Testis (tissue), 3 donors: ENCODE measurements around the gene ZFPM1. TPM values are rescaled to one million over a fixed set of nuclear protein-coding genes. Genes with fewer than 3 reads are reported as not detected.

Source experiments
- DNase-seq: peaks from one replicate; pipeline ENCODE4 v3.0.0-alpha.2; 2019
- H3K27ac ChIP-seq, 2 donors: fragments of 200-600 bp; sonication (generic); one replicate each; pipeline ENCODE4 v1.5.1; 2019
- H3K27me3 ChIP-seq: fragments of 200-600 bp; sonication (generic); one replicate; pipeline ENCODE4 v1.5.1; 2019
- H3K36me3 ChIP-seq: fragments of 200-600 bp; sonication (generic); one replicate; pipeline ENCODE4 v1.5.1; 2017; ENCODE audit warnings: low read depth; ENCODE audit errors: missing control alignments
- H3K4me1 ChIP-seq: fragments of 200-600 bp; sonication (generic); one replicate; pipeline ENCODE4 v1.5.1; 2019
- H3K4me3 ChIP-seq, 2 donors: fragments of 200-600 bp; sonication (generic); one replicate each; pipeline ENCODE4 v1.5.1; 2017 to 2019
- H3K9me3 ChIP-seq: fragments of 200-600 bp; sonication (generic); one replicate; pipeline ENCODE4 v1.5.1; 2017
- POLR2A ChIP-seq: fragments of 450-650 bp; IDR thresholded peaks from one replicate; pipeline ENCODE4 v1.6.1; 2017; ENCODE audit warnings: antibody characterized with exemption, mild to moderate bottlenecking, moderate library complexity
- WGBS, 2 donors: methylation state at CpG; one replicate each; pipeline ENCODE4 v1.1.5; 2018; 5-methylcytosine and 5-hydroxymethylcytosine counted together
- intact Hi-C: fragments of 100-400 bp; cut with DNase I; formaldehyde crosslinking; loops from one replicate; pipeline ENCODE4 v1.15.1; 2023; ENCODE audit warnings: low total_unique reads
- polyA plus RNA-seq: library from polyadenylated mRNA; stranded (reverse); fragments of 350-450 nt; fragmentation: Illumina TruSeq; extraction: RNeasy Lipid Tissue Mini Kit (QIAGEN cat#74804); gene quantifications from one replicate; pipeline ENCODE4 v1.2.3, GENCODE V29; 2014; ENCODE audit warnings: low read depth, low replicate concordance; ENCODE audit not compliant: insufficient read depth
- total RNA-seq, 2 donors: library from RNA; depleted of rRNA; stranded (reverse); fragments of >200 nt; gene quantifications; one replicate each; pipeline ENCODE4 v1.2.3, GENCODE V29; 2016
- TF ChIP-seq, protein P1 (sequence below), 3 experiments: fragments of 450-650 bp in 2 of 3; fragments of 200-600 bp in 1 of 3; sonication (generic) in 1 of 3; IDR thresholded peaks; one replicate each; pipeline ENCODE4 v1.5.1; 2016 to 2019; ENCODE audit warnings: antibody characterized with exemption in 3 of 3, mild to moderate bottlenecking in 2 of 3, moderate library complexity in 1 of 3

Gene ZFPM1
- total and polyA plus RNA-seq, 3 donors from 2014 or later, result 12.8 to 25.1 (median 23.9) TPM

DNA sequence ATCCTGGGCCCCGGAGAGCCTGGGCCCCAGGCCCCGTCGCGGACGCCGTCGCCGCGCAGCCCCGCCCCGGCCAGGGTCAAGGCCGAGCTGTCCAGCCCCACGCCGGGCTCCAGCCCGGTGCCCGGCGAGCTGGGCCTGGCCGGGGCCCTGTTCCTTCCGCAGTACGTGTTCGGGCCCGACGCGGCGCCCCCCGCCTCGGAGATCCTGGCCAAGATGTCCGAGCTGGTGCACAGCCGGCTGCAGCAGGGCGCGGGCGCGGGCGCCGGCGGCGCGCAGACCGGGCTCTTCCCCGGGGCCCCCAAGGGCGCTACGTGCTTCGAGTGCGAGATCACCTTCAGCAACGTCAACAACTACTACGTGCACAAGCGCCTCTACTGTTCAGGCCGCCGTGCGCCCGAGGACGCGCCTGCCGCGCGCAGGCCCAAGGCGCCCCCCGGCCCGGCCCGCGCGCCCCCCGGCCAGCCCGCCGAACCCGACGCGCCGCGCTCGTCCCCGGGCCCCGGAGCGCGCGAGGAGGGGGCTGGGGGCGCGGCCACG lies 80.4 kb downstream of the ZFPM1 start:
- no peak for DNase-seq
- intact Hi-C loops, result no loop called here
- no peaks in the 10 kb centered on the region for H3K9me3 ChIP-seq
- no peaks in the 10 kb centered on the region for H3K27me3 ChIP-seq
- peak overlapping the region; percentile 1 to 41 for H3K27ac ChIP-seq
- TF ChIP-seq POLR2A, result no peak
- TF ChIP-seq, protein P1, sequence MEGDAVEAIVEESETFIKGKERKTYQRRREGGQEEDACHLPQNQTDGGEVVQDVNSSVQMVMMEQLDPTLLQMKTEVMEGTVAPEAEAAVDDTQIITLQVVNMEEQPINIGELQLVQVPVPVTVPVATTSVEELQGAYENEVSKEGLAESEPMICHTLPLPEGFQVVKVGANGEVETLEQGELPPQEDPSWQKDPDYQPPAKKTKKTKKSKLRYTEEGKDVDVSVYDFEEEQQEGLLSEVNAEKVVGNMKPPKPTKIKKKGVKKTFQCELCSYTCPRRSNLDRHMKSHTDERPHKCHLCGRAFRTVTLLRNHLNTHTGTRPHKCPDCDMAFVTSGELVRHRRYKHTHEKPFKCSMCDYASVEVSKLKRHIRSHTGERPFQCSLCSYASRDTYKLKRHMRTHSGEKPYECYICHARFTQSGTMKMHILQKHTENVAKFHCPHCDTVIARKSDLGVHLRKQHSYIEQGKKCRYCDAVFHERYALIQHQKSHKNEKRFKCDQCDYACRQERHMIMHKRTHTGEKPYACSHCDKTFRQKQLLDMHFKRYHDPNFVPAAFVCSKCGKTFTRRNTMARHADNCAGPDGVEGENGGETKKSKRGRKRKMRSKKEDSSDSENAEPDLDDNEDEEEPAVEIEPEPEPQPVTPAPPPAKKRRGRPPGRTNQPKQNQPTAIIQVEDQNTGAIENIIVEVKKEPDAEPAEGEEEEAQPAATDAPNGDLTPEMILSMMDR (IDR thresholded peaks at IDR 0.05), result no peak
- H3K36me3 ChIP-seq, result no peaks in the 10 kb centered on the region
- 31 to 50% methylated on average over 13 to 73 of the region's 79 CpGs for WGBS, 2 donors
- peak overlapping the region; percentile 39 to 40 for H3K4me3 ChIP-seq
- H3K4me1 ChIP-seq, result peaks cover 38% of the 10 kb centered on the region

DNA sequence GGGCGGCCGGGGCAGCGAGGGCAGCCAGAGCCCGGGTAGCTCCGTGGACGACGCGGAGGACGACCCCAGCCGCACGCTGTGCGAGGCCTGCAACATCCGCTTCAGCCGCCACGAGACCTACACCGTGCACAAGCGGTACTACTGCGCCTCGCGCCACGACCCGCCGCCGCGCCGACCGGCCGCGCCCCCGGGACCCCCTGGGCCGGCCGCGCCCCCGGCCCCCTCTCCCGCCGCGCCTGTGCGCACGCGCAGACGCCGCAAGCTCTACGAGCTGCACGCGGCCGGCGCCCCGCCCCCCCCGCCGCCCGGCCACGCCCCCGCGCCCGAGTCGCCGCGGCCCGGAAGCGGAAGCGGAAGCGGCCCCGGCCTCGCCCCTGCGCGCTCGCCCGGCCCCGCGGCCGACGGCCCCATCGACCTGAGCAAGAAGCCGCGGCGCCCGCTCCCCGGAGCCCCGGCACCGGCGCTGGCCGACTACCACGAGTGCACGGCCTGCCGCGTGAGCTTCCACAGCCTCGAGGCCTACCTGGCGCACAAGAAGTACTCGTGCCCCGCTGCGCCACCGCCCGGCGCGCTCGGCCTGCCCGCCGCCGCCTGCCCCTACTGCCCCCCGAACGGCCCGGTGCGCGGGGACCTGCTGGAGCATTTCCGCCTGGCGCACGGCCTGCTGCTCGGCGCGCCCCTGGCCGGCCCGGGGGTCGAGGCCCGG lies 81.0 kb downstream of the ZFPM1 start:
- no peak for TF ChIP-seq POLR2A
- TF ChIP-seq, protein P1 (IDR thresholded peaks at IDR 0.05), result no peak
- peak; percentile 72 for DNase-seq
- intact Hi-C loops, result no loop called here
- WGBS, 2 donors, result 22 to 43% methylated on average over 22 to 92 of the region's 114 CpGs
- no peaks in the 10 kb centered on the region for H3K36me3 ChIP-seq
- no peaks in the 10 kb centered on the region for H3K27me3 ChIP-seq
- H3K4me3 ChIP-seq, result peak overlapping the region; percentile 38 to 63
- H3K27ac ChIP-seq, result no peak overlapping the region
- H3K9me3 ChIP-seq, result no peaks in the 10 kb centered on the region
- H3K4me1 ChIP-seq, result peaks cover 38% of the 10 kb centered on the region

DNA sequence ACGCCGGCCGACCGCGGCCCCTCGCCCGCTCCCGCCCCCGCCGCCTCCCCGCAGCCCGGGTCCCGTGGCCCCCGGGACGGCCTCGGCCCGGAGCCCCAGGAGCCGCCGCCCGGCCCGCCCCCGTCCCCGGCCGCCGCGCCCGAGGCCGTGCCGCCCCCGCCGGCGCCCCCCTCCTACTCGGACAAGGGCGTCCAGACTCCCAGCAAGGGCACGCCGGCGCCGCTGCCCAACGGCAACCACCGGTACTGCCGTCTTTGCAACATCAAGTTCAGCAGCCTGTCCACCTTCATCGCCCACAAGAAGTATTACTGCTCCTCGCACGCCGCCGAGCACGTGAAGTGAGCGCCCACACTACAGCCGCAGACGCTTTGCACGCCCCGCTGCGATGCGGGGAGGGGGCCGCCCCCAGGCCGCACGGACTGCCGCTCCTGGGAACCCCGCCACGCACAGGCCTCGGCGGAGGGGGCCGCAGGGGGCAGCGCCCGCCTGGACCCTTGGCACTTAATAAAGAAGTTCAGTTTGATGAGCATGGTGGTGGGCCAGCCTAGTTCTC lies 81.6 kb downstream of the ZFPM1 start:
- 46 to 61% methylated on average over 20 to 43 of the region's 65 CpGs for WGBS, 2 donors
- H3K36me3 ChIP-seq, result no peaks in the 10 kb centered on the region
- no peak for TF ChIP-seq POLR2A
- TF ChIP-seq, protein P1 (IDR thresholded peaks at IDR 0.05), result no peak
- H3K9me3 ChIP-seq, result no peaks in the 10 kb centered on the region
- intact Hi-C loops, result no loop called here
- H3K4me3 ChIP-seq, result peak overlapping the region; percentile 35 to 63
- no peak overlapping the region for H3K27ac ChIP-seq
- no peak for DNase-seq
- peaks cover 34% of the 10 kb centered on the region for H3K4me1 ChIP-seq
- no peaks in the 10 kb centered on the region for H3K27me3 ChIP-seq

DNA sequence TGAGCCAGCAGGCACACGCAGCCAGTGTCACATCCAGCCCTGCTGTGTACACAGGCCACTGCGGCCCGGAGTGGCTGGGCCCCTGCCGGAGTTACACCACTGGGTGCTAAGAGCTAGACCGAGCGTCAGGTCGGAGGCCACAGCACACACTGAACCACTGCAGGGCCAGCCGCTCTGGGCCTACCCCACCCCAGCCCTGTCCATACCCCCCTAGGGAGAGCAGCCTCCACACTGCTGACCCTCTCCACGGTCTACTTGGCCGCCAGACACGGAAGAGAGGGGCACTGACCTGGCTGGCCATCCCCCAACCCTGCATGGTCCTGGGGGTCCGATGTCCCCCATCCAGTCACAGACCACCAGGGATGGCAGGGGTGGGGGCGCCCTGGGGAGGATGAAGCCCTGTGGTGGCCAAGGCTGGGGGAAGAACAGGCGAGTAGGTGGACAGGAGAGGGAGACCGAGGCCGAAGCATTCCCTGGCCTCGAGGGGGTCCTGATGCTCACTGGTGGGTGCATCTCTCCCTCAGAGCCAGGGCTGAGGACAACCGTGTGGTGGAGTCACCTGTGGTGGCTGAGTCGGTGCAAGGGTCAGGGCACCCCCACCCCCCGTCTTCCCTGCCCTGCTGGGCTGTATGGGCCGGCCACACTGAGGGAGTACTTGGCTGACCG lies 82.2 kb downstream of the ZFPM1 start:
- Histone ChIP-seq H3K36me3 (no peaks in the 10 kb centered on the region), H3K4me3 (peak overlapping the region; percentile 35 to 63), H3K4me1 (peaks cover 28% of the 10 kb centered on the region), H3K27ac (no peak overlapping the region), H3K9me3 (no peaks in the 10 kb centered on the region), H3K27me3 (no peaks in the 10 kb centered on the region)
- intact Hi-C loops, result no loop called here
- 56 to 70% methylated on average over 10 to 22 of the region's 22 CpGs for WGBS, 2 donors
- no peak for DNase-seq
- TF ChIP-seq, protein P1 (IDR thresholded peaks at IDR 0.05), result no peak
- no peak for TF ChIP-seq POLR2A
